ENCODE data around the gene TNFRSF9. TPM values are rescaled to one million over a fixed set of nuclear protein-coding genes. Genes with fewer than 3 reads are reported as not detected.
"Not testable (repeated sequence)": the region's sequence is repeated elsewhere in the genome, so short reads cannot be mapped to it uniquely, and the experiment has no call there.

TNFRSF9 gene
- total and polyA plus RNA-seq, 8 donors, result 0.08 to 1.4 (median 0.27) TPM; not detected in 3

GRCh38 chr1:7932524-7933138 is 8.0 kb downstream of the TNFRSF9 start:
- ATAC-seq (no peak), FAIRE-seq (no peak), DNase-seq (no peak)
- Histone ChIP-seq H3K27ac (no peak overlapping the region), H3K36me3 (no peaks in the 10 kb centered on the region), H3K4me1 (no peaks in the 10 kb centered on the region), H3K9me3 (no peaks in the 10 kb centered on the region), H3K4me3 (no peak overlapping the region), H3K27me3 (peaks cover 0 to 7% (median 2%) of the 10 kb centered on the region in 4 donors)
- no peak for TF ChIP-seq CTCF (IDR thresholded peaks at IDR 0.05)
- 59 to 60% methylated on average over 15 of the region's 15 CpGs for WGBS, 2 donors
- intact Hi-C loops (cut with DNase I), result no loop called here

DNA sequence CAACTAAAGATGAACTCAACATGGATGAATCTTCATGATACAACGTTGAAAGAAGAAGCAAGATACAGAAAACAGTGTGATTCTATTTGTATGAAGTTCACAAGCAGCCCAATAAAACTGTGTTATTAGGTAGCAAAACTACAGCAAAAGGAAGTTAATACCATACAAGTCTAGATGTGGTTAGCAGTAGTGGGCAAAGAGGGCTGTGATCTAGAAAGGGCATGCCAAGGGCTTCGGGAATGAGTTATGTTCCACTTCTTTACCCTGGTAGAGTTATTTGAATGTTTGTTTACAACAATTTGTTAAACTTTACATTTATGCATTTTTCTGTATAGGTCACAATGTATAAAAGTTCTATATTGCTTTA is 9.2 kb downstream of the TNFRSF9 start:
- no peak overlapping the region for H3K27ac ChIP-seq
- peaks cover 0 to 9% (median 2%) of the 10 kb centered on the region in 4 donors for H3K27me3 ChIP-seq
- no peak overlapping the region for H3K4me3 ChIP-seq
- no peaks in the 10 kb centered on the region for H3K4me1 ChIP-seq
- DNase-seq, result no peak
- no peaks in the 10 kb centered on the region for H3K9me3 ChIP-seq
- no peak for FAIRE-seq
- ATAC-seq, result no peak
- TF ChIP-seq CTCF (IDR thresholded peaks at IDR 0.05), result no peak
- 55 to 73% methylated on average over 2 of the region's 2 CpGs for WGBS, 2 donors
- intact Hi-C loops (cut with DNase I), result no loop called here
- H3K36me3 ChIP-seq, result no peaks in the 10 kb centered on the region

DNA sequence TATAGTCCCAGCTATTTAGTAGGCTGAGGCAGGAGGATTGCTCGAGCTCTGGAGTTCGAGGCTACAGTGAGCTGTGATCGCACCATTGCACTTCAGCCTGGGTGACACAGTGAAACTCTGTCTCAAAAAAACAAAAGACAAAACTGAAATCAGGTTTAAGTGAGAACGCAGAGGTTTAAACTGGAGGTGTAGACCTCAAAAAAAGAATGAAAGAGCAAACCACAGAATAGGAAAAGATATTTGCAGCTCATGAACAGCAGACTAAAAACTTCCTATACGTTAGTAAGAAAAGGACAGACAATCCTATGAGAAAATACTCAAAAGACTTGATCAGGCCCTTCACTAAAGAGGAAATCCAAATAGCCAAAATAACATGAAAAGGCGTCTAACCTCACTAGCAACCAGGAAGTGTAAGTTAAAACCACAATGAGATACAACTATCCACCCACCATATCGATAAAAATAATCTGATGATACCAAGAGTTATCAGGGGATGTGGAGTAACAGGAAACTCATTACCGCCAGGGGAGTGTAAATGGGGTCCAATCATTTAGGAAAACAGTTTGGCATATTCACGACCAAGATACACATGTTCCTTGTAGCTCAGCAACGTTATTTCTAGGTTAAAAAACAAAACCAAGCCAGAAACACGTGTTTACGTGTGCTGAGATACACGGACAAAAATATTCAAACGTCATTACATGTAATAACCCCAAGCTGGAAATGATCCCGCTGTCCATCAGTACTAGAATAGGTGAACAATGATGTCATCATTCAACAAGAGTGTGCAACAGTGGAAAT is 9.8 kb downstream of the TNFRSF9 start:
- intact Hi-C loops (cut with DNase I), result no loop called here
- no peak for ATAC-seq
- FAIRE-seq, result no peak

GRCh38 chr1:7929637-7930036 is 11.0 kb downstream of the TNFRSF9 start:
- Histone ChIP-seq H3K4me1 (no peaks in the 10 kb centered on the region), H3K27me3 (peaks cover 0 to 9% (median 2%) of the 10 kb centered on the region in 4 donors), H3K36me3 (no peaks in the 10 kb centered on the region), H3K27ac (no peak overlapping the region), H3K9me3 (no peaks in the 10 kb centered on the region), H3K4me3 (no peak overlapping the region)
- ATAC-seq (no peak), FAIRE-seq (no peak), DNase-seq (no peak)
- WGBS, 2 donors, result 58 to 73% methylated on average over 7 of the region's 7 CpGs
- intact Hi-C loops (cut with DNase I), result no loop called here
- no peak for TF ChIP-seq CTCF (IDR thresholded peaks at IDR 0.05)

More for the DNA sequence above, 9.8 kb downstream of the TNFRSF9 start:
- H3K27me3 ChIP-seq, result peaks cover 0 to 9% (median 2%) of the 10 kb centered on the region in 4 donors
- WGBS, 2 donors, result 61 to 69% methylated on average over 15 of the region's 15 CpGs
- TF ChIP-seq CTCF (IDR thresholded peaks at IDR 0.05), result no peak
- H3K27ac ChIP-seq, result no peak overlapping the region
- H3K9me3 ChIP-seq, result no peaks in the 10 kb centered on the region
- H3K4me1 ChIP-seq, result no peaks in the 10 kb centered on the region
- H3K36me3 ChIP-seq, result no peaks in the 10 kb centered on the region
- no peak for DNase-seq
- H3K4me3 ChIP-seq, result no peak overlapping the region

GRCh38 chr1:7928247-7928646 is 12.4 kb downstream of the TNFRSF9 start:
- Histone ChIP-seq H3K9me3 (no peaks in the 10 kb centered on the region), H3K36me3 (no peaks in the 10 kb centered on the region), H3K4me1 (no peaks in the 10 kb centered on the region), H3K4me3 (no peak overlapping the region), H3K27me3 (peaks cover 0 to 9% (median 2%) of the 10 kb centered on the region in 4 donors), H3K27ac (no peak overlapping the region)
- FAIRE-seq, result no peak
- no peak for DNase-seq
- intact Hi-C loops (cut with DNase I), result no loop called here
- ATAC-seq, result no peak
- WGBS, 2 donors, result 69 to 76% methylated on average over 4 of the region's 4 CpGs
- no peak for TF ChIP-seq CTCF (IDR thresholded peaks at IDR 0.05)

- H3K27me3 ChIP-seq; FAIRE-seq; DNase-seq; intact Hi-C loops (cut with DNase I); H3K4me1 ChIP-seq; H3K9me3 ChIP-seq; ATAC-seq; H3K4me3 ChIP-seq; H3K36me3 ChIP-seq; H3K27ac ChIP-seq: not testable (repeated sequence)
- WGBS, 2 donors, result 38 to 44% methylated on average over 8 of the region's 8 CpGs
These were observed 13.6 kb downstream of the TNFRSF9 start for GRCh38 chr1:7927061-7927460.

All from pancreas (tissue), 10 donors.